ENCODE data around the gene TTLL5. TPM values are rescaled to one million over a fixed set of nuclear protein-coding genes. Genes with fewer than 3 reads are reported as not detected.
A peak's percentile ranks its signal among the peaks of the same experiment; 100 is the strongest.

TTLL5 gene
- total and polyA plus RNA-seq, 2 of the 13 experiments (the other 11 are each of a cell fraction or from before 2014, with no cell fraction given), result 11.8 to 18.8 TPM

DNA sequence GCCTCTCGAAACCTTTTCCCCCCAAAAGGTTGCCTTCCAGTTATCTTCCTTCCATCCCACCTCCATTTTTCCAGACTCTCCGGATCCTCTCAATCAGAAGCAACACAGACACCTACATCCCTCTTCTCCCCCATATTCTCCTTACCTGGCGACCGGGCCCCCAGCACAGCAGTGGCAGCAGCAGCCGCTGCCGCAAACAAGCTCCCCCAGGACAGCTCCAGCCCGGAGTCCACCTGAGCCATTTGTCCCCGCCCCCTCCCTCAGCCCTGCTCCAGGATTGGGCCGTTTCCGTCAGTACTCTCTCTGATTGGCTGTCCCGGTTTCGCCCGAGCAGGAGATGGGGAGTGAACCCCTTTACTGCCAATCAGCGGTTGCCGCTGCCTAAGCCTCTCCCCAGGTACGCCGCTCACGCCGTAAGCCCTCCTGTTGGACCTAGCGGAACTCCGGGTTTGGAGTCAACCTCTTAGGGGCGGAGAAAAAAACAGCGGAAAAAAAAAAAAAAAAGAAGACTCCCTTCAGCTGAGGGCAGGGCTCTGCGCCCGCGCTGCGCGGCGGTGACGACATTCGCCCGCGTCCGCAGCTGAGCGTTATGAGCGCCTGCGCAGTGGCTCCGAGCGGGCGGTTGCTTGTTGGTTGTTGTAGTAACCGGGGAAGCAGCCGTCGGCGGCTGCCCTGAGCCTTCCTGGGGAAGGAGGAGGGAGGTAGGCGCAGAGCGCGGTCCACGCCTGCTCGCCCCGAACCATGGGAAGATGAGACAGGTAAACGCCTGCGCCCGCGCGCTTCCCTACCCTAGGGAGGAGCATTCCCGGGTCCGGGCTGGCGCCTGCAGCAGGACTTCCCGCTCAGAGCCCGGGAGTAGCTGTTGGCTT is at the start of gene TTLL5, which contains the start of gene ERG28 (continued):
- TF ChIP-seq, protein P1, sequence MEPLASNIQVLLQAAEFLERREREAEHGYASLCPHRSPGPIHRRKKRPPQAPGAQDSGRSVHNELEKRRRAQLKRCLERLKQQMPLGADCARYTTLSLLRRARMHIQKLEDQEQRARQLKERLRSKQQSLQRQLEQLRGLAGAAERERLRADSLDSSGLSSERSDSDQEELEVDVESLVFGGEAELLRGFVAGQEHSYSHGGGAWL (CRISPR knock-in tag; IDR thresholded peaks at IDR 0.05), result 0 out of 2 replicates have a peak, but pooled peaks have one; percentile 35
- TF ChIP-seq MTA3 (CRISPR knock-in tag; IDR thresholded peaks at IDR 0.05), result no peak
- TF ChIP-seq MTF2 (CRISPR knock-in tag; IDR thresholded peaks at IDR 0.05; ENCODE audit: borderline replicate concordance), result no peak
- TF ChIP-seq SIX4 (CRISPR knock-in tag; IDR thresholded peaks at IDR 0.05), result no peak
- TF ChIP-seq ZNF552 (CRISPR knock-in tag; IDR thresholded peaks at IDR 0.05; ENCODE audit: borderline replicate concordance), result no peak
- 0 out of 2 replicates have a peak, but pooled peaks have one; percentile 43 for TF ChIP-seq ARNT2 (CRISPR knock-in tag; IDR thresholded peaks at IDR 0.05; ENCODE audit: low read depth)
- no peak for TF ChIP-seq IRF2 (CRISPR knock-in tag; IDR thresholded peaks at IDR 0.05)
- TF ChIP-seq ZNF260 (CRISPR knock-in tag; IDR thresholded peaks at IDR 0.05; ENCODE audit: borderline replicate concordance, low read depth), result no peak
- TF ChIP-seq, protein P2, sequence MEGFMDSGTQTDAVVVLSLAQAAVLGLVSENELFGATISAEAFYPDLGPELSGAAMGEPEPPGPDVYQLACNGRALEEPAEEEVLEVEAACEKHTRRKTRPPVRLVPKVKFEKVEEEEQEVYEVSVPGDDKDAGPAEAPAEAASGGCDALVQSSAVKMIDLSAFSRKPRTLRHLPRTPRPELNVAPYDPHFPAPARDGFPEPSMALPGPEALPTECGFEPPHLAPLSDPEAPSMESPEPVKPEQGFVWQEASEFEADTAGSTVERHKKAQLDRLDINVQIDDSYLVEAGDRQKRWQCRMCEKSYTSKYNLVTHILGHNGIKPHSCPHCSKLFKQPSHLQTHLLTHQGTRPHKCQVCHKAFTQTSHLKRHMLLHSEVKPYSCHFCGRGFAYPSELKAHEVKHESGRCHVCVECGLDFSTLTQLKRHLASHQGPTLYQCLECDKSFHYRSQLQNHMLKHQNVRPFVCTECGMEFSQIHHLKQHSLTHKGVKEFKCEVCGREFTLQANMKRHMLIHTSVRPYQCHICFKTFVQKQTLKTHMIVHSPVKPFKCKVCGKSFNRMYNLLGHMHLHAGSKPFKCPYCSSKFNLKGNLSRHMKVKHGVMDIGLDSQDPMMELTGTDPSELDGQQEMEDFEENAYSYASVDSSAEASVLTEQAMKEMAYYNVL (CRISPR knock-in tag; IDR thresholded peaks at IDR 0.05; ENCODE audit: borderline replicate concordance), result no peak
- no peak for TF ChIP-seq MIER3 (CRISPR knock-in tag; IDR thresholded peaks at IDR 0.05; ENCODE audit: borderline replicate concordance)
- no peak for TF ChIP-seq MZF1 (CRISPR knock-in tag; IDR thresholded peaks at IDR 0.05; ENCODE audit: borderline replicate concordance)
- peak; percentile 79; the same call in 1 of the 2 replicates for TF ChIP-seq PHF21A (CRISPR knock-in tag; IDR thresholded peaks at IDR 0.05)
- no peak; the same call in 1 of the 2 replicates for TF ChIP-seq ZNF691 (CRISPR knock-in tag; IDR thresholded peaks at IDR 0.05; ENCODE audit: borderline replicate concordance, low read depth)
- TF ChIP-seq KLF13 (CRISPR knock-in tag; IDR thresholded peaks at IDR 0.05), result no peak
- TF ChIP-seq GTF2F1 (IDR thresholded peaks at IDR 0.05; ENCODE audit: low read length), result no peak
- TF ChIP-seq TBP (CRISPR knock-in tag; IDR thresholded peaks at IDR 0.05), result no peak
- TF ChIP-seq UBTF (CRISPR knock-in tag; IDR thresholded peaks at IDR 0.05), result peak; percentile 87
- peak; percentile 83; the same call in 1 of the 2 replicates for TF ChIP-seq NAIF1 (CRISPR knock-in tag; IDR thresholded peaks at IDR 0.05; ENCODE audit: borderline replicate concordance)
- no peak for TF ChIP-seq NFE2L1 (CRISPR knock-in tag; IDR thresholded peaks at IDR 0.05; ENCODE audit: borderline replicate concordance)
- TF ChIP-seq ZNF569 (CRISPR knock-in tag; IDR thresholded peaks at IDR 0.05; ENCODE audit: borderline replicate concordance), result no peak
